ENCODE data around the gene ADGRG4.

Gene ADGRG4

DNA sequence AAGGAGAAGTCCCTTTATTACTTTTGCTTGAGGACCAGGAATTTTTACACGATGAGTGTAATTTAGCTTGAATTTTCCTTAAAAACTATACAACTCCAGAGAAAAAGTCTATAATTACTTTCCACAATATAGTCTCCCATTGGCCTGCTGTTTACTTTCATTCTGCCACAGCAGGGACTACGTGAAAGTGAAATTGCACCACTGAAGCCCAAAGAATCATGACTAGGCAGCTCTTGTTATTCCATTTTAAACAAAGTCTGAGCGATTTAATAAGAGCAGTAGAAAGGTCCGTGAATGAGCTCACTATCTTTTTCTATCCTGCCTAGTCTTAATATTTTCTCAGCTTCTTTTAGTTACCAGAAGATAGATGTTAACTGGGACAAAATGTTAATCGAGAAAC, 68.6 kb downstream of the ADGRG4 start:
- in situ Hi-C loops (cut with HindIII; ENCODE audit: low sequenced_read_pairs): no loop called here
- H3K4me3 ChIP-seq (ENCODE audit: low read depth, low read length): no peak overlapping the region
- no peak for DNase-seq (ENCODE audit: low read depth)
- TF ChIP-seq, protein P1, sequence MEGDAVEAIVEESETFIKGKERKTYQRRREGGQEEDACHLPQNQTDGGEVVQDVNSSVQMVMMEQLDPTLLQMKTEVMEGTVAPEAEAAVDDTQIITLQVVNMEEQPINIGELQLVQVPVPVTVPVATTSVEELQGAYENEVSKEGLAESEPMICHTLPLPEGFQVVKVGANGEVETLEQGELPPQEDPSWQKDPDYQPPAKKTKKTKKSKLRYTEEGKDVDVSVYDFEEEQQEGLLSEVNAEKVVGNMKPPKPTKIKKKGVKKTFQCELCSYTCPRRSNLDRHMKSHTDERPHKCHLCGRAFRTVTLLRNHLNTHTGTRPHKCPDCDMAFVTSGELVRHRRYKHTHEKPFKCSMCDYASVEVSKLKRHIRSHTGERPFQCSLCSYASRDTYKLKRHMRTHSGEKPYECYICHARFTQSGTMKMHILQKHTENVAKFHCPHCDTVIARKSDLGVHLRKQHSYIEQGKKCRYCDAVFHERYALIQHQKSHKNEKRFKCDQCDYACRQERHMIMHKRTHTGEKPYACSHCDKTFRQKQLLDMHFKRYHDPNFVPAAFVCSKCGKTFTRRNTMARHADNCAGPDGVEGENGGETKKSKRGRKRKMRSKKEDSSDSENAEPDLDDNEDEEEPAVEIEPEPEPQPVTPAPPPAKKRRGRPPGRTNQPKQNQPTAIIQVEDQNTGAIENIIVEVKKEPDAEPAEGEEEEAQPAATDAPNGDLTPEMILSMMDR (IDR thresholded peaks at IDR 0.05; ENCODE audit: low read depth, low read length, missing control alignments): no peak

GRCh38 chrX:136376713-136377112, 76.0 kb downstream of the ADGRG4 start:
- in situ Hi-C loops (cut with HindIII; ENCODE audit: low sequenced_read_pairs): no loop called here
- no peak overlapping the region for H3K4me3 ChIP-seq (ENCODE audit: low read depth, low read length)
- DNase-seq (ENCODE audit: low read depth): no peak
- TF ChIP-seq, protein P1 (IDR thresholded peaks at IDR 0.05; ENCODE audit: low read depth, low read length, missing control alignments): no peak

- no peak overlapping the region for H3K4me3 ChIP-seq (ENCODE audit: low read depth, low read length)
- DNase-seq (ENCODE audit: low read depth): no peak
- TF ChIP-seq, protein P1 (IDR thresholded peaks at IDR 0.05; ENCODE audit: low read depth, low read length, missing control alignments): no peak
- in situ Hi-C loops (cut with HindIII; ENCODE audit: low sequenced_read_pairs): no loop called here
Measured at GRCh38 chrX:136380010-136380769, 79.4 kb downstream of the ADGRG4 start.

DNA sequence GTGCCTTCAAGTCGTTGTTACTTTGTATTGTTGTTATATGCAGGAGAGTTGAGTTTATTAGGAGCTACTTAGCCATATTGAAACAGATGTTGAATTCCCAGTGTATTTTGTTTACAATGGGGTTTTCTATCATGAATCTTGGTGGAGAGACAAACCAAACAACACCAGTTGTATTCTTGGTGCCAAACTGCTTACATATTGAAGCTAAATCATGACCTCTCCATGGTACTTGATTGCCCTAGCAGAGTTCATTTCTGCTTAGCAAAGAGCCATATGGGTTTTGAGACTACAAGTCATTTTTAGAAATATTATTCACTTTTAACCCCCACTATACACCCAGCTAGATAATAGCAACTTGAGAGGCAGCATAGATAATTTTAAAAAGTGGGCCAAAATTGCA, 85.4 kb downstream of the ADGRG4 start:
- in situ Hi-C loops (cut with HindIII; ENCODE audit: low sequenced_read_pairs): no loop called here
- TF ChIP-seq, protein P1 (IDR thresholded peaks at IDR 0.05; ENCODE audit: low read depth, low read length, missing control alignments): no peak
- DNase-seq (ENCODE audit: low read depth): no peak
- no peak overlapping the region for H3K4me3 ChIP-seq (ENCODE audit: low read depth, low read length)

DNA sequence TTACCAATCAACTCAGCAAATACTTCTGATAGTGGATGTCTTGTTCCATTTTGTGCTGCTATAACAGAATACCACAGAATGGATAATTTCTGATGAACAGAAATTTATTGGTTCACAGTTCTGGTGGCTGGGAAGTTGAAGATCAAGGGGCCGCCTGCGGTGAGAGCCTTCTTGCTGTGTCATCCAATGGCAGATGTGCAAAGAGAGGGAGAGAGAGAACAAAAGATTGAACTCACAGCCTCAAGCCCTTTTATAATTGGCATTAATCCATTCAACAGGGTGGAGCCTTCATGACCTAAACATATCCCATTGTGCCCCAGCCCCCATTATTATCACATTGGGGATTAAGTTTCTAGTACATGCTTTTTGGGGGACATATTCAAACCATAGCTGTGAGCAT, 86.1 kb downstream of the ADGRG4 start:
- no peak overlapping the region for H3K4me3 ChIP-seq (ENCODE audit: low read depth, low read length)
- TF ChIP-seq, protein P1 (IDR thresholded peaks at IDR 0.05; ENCODE audit: low read depth, low read length, missing control alignments): no peak
- in situ Hi-C loops (cut with HindIII; ENCODE audit: low sequenced_read_pairs): no loop called here
- DNase-seq (ENCODE audit: low read depth): no peak

DNA sequence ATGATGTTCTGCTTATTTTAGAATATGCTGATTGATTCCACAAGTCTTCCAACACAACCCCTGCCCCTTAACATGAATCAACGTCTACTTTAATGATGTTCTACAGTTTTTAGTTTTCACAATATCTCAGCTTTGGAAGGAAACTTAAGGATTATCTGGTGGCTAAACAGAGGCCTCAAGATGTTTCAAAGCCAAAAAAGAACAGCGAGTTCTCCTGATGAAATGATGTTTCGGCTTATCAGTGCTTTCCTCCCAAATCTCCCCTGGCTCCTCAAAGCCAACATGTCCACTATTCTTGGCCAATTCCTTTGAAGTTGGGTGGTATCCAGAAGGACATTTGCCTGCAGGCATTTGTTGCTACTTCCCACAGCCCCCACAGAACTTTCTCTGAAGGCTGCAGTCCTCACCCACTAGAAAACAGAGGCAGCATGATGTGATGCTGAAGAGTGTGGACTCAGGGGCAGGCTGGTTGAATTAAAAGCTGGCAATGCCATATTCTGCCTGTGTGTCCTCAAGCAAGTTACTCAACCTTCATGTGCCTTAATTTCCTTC, 87.3 kb downstream of the ADGRG4 start:
- no peak for DNase-seq (ENCODE audit: low read depth)
- in situ Hi-C loops (cut with HindIII; ENCODE audit: low sequenced_read_pairs): no loop called here
- no peak overlapping the region for H3K4me3 ChIP-seq (ENCODE audit: low read depth, low read length)
- TF ChIP-seq, protein P1 (IDR thresholded peaks at IDR 0.05; ENCODE audit: low read depth, low read length, missing control alignments): no peak
